Muscle of back (tissue), 13 donors: Measurements from ENCODE around the gene RPP30. TPM values are rescaled to one million over a fixed set of nuclear protein-coding genes. Genes with fewer than 3 reads are reported as not detected.

Source experiments
- DNase-seq, 3 donors: peaks; one replicate each; pipeline versions ENCODE4 v3.0.0 to v3.0.0-alpha.2; 2013
- long read RNA-seq, 9 donors: transcript quantifications; one replicate each; lab custom pipeline, GENCODE V29; 2026
- polyA plus RNA-seq, 10 donors: library from polyadenylated mRNA; unstranded; fragments of 120-200 nt; gene quantifications; one replicate each; pipeline ENCODE4 v1.2.1, GENCODE V29; 2013; ENCODE audit not compliant: insufficient read length in 10 of 10

The RPP30 gene
- polyA plus RNA-seq, result 10 to 100 TPM; 32.1 to 41.7 (median 37.6) TPM
- long read RNA-seq, donor 1, partial matches to known transcripts, result 0 of 4 reads
- long read RNA-seq, donor 1, other reads (novel, unspliced or antisense), result 0 of 4 reads
- long read RNA-seq, donor 2, partial matches to known transcripts, result 0 of 4 reads
- long read RNA-seq, donor 2, other reads (novel, unspliced or antisense), result 0 of 4 reads
- long read RNA-seq, donor 3, result 0 reads
- long read RNA-seq, donor 4, partial matches to known transcripts, result 0 of 4 reads
- long read RNA-seq, donor 4, other reads (novel, unspliced or antisense), result 0 of 4 reads
- long read RNA-seq, donor 5, transcript RPP30-202 (11 exons, 2,589 nt), result major isoform, 9 of 10 reads
- long read RNA-seq, donor 5, partial matches to known transcripts, result 0 of 10 reads
- long read RNA-seq, donor 5, other reads (novel, unspliced or antisense), result 0 of 10 reads
- long read RNA-seq, donor 6, transcript RPP30-202 (11 exons, 2,589 nt), result major isoform, 13 of 13 reads
- long read RNA-seq, donor 6, partial matches to known transcripts, result 0 of 13 reads
- long read RNA-seq, donor 6, other reads (novel, unspliced or antisense), result 0 of 13 reads
- long read RNA-seq, donor 7, partial matches to known transcripts, result 0 of 4 reads
- long read RNA-seq, donor 7, other reads (novel, unspliced or antisense), result 0 of 4 reads
- long read RNA-seq, donor 8, transcript RPP30-202 (11 exons, 2,589 nt), result major isoform, 6 of 8 reads
- long read RNA-seq, donor 8, partial matches to known transcripts, result 0 of 8 reads
- long read RNA-seq, donor 8, other reads (novel, unspliced or antisense), result 0 of 8 reads
- long read RNA-seq, donor 9, partial matches to known transcripts, result 0 of 1 reads
- long read RNA-seq, donor 9, other reads (novel, unspliced or antisense), result 0 of 1 reads

DNA sequence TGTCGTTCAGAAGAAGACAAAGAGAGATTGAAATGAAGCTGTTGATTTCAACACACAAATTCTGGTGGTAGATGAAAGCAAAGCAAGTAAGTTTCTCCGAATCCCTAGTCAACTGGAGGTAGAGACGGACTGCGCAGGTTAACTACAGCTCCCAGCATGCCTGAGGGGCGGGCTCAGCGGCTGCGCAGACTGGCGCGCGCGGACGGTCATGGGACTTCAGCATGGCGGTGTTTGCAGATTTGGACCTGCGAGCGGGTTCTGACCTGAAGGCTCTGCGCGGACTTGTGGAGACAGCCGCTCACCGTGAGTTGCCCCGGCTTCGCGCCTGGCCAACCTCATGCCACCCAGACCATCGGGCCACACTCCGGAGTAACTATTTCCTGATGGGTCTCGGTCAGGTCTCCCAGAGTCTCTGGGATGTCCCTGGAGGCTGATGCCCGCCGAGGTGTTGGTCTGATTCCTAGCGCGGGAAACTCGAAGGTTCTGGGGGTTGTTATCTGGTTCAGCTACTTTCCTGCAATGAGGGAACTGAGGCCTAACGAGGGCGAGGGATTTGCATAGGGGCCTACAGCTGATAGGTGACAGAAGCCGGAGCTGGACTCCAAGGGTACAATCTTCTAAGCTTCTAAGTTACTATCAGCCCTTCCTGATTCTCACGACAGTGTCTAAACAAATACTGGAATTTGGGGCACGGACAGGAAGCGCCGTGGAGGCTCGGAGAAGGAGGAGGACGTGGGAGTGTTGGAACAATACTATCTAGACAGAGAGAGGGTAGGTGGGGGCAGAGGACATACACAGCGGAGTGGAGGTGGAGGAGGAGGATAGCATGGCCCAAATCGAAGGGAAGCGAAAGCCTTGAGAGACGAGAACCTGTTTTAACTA, at the start of gene RPP30:
Gene RPP30, plus strand, starts transcription at position 209 of the 882 bp plus-strand sequence. Its CDS starts 13 bp downstream, at position 222.
- DNase-seq, result peak; percentile 76 to 94 (median 82)

DNA sequence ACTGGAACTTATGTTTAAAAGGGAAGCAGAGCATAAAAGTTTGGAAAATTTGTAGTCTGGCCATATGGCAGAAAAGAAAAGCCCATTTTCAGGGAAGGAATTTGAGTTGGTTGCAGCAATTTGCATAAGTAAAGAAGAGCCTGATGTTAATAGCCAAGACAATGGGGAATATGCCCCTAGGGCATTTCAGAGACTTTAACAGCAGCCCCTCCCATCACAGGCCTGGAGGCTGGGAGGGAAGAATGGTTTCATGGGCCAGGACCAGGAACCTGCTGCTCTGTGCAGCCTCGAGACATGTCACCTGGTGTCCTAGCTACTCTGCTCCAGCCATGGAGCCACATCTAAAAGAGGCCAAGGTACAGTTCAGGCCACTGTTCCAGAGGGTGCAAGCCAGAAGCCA, 49.3 kb upstream of the RPP30 start:
- no peak for DNase-seq

DNA sequence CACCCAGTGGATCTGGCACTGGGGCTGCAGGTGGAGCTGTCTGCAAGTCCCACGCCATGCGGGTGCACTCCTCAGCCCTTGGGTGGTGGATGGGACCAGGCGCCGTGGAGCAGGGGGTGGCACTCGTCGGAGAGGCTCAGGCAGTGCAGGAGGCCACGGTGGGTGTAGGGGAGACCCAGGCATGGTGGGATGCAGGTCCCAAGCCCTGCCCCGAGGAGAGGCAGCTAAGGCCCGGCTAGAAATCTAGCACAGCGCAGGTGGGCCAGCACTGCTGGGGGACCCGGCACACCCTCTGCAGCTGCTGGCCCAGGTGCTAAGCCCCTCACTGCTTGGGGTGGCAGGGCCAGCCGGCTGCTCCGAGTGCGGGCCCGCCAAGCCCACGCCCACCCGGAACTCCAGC, 39.7 kb upstream of the RPP30 start:
- no peak for DNase-seq

DNA sequence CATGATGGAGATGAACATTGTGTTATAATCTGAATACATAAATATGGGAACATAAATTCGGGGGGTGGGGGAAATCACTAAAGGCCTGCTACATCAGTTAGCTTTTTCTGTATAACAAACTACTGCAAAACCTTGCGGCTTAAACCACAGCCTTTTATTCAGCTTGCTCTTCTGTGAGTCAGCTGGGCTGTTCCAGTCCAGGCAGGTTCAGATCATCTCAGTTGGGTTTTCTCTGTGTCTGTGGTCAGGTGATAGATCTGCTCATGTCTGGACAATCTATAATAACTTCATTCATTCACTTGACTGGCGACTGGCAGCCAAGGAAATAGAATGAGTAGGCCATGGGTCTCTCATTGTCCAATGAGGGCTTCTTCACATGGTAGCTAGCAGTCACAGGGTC, 37.4 kb upstream of the RPP30 start:
- DNase-seq, result no peak

DNA sequence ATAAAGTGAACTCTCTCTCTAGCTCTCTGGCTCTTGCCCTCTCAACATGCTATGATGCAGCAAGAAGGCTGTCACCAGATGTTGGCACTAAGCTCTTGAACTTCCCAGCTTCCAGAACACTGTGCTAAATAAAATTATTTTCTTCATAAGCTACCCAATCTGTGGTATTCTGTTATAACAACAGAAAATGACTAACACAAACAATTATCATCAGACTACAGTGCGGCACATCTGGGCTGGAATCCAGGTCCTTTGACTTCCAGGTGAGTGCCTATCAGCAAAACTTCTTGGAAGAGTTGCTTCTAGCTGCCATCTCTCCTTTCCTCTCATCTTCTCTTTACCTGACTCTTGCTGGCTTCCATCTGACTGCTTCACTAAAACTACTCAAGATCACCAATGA, 34.3 kb upstream of the RPP30 start:
- no peak for DNase-seq

DNA sequence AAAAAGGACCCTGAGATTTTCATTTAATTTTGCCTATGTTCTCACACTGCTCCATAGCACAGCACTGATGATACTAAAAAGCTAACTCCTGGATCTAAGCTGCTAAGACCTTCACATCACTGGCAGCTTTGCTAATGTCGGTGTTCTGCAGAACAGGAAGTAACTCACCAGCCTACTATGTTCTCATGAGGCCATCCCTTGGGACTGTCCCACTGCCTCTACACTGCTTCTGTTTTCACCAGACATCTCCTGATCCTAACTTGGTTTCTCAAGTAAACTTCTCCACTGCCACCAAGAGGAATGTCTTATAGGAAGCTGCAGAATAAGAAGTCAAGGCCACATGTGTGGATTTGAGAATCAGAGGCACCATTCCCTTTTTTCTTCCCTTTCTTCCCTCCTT, 29.0 kb upstream of the RPP30 start:
- no peak for DNase-seq

DNA sequence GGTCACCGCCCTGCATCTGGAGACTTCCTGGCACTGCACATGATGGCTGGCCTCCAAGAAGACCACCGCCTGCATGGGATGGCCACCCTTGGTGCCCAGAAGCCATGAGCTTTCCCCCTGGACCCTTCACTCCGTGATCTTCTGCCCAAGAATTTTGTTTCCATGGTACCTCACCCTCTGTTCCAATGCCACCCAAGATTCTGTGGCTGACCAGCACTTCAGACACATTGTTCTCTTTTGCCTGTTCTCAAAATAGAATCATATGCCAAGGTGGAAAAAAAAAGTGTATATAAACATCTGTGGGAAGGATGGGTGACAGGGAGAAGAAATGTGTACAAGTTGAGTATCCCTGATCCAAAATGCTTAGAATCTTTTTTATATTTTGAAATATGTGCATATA, 26.0 kb upstream of the RPP30 start:
- DNase-seq, result no peak

DNA sequence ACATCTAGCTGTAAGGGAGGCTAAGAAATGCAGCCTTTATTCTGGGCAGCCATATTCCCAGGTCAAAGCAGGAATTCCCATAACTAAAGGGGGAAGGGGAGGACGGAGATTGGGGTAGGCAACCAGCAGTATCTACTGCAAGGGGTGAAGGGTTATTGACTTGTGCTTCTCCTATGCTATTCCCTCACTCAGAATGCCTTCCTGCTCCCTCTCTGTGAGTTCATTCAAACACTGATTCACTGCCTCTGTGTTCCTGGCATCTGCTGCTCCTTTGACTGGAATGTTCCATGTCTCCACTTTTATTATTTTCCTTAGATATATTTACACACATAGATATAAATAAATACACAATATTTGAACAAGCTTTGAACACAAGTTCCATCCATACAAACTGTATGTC, 25.0 kb upstream of the RPP30 start:
- no peak for DNase-seq

DNA sequence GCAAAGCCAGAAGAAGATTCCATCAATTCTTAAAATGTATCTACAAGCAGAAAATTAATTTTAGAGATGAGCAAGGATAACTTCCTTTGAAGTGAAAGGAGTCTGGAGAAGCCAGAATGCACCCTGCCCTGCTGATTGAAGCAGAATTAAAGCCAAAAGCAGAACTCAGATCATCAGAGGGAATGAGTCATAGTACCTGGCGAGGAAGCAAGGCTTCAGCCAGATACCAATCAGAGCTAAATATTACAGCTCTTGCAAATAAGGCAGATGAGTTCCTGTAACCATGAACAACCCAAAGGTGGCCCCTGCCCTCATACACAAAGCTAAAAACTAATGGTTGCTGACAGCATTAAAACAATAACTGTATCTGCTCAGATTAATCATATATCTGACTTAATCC, 24.3 kb upstream of the RPP30 start:
- DNase-seq, result peak in 1 of 3 donors; percentile 17

DNA sequence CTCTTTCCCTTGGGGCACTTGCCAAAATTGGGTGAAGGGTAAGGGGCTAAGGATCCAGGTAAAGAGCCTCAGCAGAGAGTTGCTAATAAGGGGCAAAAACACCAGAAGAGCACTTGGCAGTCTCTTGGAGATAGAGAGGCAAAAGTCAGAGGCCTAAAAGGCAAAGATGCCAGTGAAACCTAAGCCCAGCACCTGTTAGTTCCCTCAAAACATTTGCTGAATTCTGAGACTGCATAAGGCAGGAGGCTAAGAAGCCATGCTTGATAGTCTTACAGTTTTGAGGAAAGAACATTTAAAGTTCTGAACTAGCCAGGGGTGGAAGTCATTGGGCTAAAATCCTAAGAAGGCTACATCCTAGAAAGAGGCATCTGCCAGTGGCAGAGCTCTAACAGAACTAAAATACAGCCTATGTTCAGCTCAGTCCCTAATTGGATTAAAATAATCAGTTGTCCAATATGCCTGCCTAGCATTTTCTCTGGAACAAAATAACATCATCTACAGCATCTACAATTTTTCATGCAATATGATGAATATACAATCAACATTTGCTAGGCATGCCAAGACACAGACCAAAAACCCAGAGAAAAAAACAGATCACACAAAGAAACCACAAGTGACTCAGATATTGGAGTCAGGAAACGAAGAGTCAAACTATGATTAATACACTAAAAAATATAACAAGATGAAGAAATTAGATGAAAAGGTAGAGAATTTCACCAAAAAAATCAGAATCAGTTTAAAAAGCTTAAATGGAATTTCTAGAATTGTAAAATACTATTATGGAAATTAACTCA, 21.6 kb upstream of the RPP30 start:
- no peak for DNase-seq

DNA sequence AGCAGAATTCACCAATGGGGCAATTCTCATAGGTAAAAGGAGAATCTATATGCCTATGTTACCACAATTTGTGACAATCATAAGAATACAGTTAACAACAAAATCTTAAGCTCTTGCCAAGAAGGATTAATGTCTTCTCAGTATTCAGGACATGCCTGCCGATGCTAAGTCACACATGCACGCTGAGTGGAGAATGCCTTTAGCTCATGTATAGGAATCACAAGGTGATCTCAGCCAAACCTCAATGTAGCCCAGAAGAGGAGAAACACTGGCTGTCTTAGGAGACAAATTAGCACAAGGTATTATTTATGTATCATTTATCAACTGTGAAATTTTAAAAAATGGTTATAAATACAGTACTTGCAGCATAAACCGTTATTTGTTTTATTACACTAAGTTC, 16.6 kb upstream of the RPP30 start:
- DNase-seq, result no peak

DNA sequence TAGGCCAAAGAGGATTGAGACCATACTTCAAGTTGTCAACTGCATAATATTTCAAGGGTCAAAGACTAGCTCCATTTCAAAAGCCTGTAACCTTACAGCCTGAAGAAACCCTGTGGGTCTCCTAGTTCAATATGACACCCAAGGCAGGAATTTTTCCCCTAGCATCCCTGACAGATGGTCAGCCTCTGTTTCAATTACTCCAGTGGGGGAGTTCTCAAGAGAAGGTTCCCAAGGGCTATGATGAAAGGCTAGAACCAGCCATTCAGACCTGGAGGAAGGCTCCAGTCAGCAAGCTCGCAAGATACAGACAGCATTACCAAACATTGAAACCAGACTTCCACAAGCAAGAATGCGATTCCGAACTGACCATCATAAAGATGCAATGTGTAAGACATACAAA, 15.5 kb upstream of the RPP30 start:
- DNase-seq, result no peak

DNA sequence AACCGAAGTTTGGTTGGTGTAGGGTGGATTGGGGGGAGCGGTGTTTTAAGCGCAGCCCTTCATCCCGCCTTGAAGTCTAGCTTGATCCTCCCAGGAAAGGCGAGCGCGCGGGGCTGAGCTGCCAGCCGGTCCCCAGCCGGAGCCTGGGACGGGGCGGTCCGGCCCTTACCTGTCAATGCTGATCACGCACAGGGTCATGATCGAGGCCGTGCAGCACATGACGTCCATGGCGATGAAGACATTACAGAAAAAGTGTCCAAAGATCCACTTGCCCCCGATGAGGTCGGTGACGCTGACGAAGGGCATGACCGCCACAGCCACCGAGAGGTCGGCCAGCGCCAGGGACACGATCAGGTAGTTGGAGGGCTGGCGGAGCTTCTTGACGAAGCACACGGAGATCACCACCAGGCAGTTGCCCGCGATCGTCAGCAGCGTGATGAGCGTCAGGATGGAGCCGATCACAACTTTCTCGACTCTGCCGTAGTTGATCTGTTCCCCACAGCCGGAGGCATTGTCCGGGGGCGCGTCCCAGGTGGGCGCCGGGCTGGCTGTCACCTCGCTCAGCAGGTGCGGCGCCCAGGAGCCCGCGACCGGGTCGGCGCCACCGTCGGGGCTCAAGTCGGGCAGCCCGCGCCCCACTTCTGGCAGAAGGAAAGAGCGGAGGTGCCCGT, 14.7 kb upstream of the RPP30 start:
- DNase-seq, result peak in 1 of 3 donors; percentile 7

DNA sequence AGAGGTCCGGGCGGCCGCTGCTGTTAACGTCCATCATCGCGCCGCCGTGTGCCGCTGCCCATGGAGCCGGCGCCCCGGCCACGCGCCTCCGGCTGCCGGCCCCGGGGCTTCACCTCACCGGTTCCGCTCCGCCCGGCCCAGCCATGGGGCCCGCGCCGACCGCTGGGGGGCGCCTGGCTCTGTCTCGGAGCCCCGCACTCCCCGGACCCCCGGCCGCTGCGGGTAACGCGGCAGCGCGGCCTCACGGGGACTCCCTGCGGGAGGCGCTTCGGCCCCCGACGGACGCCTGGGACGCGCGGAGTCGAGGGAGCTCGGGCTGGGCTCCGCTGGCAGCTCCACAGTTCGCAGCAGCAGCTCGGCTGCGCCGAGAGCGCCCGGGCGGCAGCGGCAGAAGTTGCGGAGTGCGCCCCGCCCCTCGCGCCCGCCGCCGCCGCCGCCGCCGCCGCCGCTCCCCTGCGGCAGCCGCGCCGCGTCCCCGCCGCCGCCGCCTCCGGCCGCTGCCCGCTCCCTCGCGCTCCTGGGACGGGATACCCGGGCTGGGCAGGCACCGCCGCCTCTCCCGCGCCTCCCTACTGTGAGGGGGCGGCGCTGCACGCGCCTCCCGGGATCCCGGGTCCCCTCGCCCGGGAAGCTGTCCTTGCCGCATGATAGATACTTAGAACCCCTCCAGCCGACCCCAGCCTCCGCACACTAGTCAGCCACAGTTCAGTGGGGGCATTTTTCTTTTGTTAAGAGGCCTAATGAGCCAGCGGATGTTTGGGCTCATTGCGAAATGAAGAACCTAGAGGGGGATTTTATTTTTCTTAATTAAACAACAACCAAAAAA, 13.9 kb upstream of the RPP30 start, which contains the start of gene HTR7:
Gene HTR7, minus strand, starts transcription at position 405 of the 826 bp plus-strand sequence. Its CDS starts 368 bp downstream, at position 37.
- DNase-seq, result peak; percentile 35 to 86 (median 62)

DNA sequence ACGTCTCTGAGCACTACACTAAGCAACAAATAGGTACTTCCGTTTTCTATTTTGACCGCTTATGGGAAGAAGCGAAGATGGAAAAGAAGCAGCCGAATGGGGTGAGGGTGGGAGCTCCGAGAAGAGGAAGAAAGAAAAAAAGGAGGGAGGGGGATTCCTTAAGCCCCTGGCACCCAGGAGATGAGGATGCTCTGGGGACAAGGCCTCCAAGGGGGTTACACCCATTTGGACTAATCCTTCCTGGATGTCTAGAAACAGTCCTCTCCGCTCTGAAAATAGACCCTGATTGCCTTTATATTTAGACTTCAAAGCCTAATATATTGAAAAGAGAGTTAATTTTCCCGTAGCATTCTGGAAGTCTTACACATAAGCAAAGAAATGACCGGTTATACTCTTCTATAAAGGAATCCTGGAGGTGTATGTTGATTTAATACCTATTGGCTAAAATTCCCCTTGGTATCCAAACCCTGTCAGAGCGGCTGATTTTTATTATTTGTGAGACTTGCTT, 13.3 kb upstream of the RPP30 start:
- no peak for DNase-seq

DNA sequence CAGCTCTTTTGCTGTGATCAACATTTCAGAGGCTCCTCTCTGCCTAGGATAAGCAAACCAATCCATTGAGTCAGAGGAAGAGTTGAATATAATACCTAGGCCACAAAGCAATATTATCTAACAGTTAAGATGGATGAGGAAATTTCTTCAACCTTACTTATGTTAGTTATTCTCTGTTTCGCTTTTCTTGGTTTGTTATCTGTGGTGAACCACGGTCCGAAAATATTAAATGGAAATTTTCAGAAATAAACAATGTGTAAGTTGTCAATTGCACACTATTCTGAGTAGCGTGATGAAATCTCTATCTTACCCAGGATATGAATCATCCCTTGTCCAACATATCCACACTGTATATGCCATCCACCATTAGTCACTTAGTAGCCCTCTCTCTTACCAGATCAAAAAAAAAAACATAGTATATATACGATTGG, 12.4 kb upstream of the RPP30 start:
- DNase-seq, result peak in 1 of 3 donors; percentile 33

DNA sequence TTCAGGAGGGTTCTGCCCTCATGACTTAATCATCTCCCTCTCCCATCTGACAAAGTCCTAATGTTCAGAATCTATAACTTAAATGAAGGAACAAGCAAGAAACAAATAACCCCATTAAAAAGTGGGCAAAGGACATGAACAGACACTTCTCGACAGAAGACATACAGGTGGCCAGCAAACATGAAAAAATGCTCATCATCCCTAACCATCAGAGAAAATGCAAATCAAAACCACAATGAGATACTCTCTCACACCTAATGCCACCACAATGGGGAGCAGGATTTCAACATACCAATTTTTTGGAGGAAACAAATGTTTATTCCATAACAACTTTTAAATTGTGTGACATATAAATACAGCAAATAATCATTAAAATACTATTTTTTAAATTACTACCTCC, 11.0 kb upstream of the RPP30 start:
- no peak for DNase-seq

DNA sequence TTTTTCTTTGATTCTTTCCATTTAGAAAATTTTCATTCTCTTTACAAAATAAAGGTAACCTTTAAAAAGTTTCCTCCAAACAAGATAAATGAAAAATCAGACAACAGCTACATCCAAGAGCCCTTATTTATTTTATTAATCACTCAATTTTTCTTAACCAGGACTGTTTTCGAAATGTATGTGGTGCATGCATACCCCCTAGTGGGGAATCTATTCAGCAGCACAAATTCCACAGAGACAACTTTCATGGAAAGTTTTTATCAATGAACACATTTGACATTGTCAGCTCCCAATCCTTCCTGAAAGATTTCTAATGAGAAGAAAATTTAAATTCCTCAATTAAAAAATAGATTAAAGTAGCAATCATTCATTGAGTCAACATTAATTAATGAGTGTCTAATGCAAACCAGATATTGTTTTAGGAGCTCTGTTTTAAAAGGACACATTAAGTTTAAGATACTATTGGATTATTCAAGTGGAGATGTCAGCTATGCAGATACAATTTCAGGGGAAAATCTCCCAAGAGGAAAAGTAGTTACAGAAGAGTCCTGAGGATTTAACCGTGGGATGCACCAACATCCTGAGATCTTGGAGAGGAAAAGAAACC, 8.8 kb upstream of the RPP30 start:
- DNase-seq, result peak in 1 of 3 donors; percentile 52

DNA sequence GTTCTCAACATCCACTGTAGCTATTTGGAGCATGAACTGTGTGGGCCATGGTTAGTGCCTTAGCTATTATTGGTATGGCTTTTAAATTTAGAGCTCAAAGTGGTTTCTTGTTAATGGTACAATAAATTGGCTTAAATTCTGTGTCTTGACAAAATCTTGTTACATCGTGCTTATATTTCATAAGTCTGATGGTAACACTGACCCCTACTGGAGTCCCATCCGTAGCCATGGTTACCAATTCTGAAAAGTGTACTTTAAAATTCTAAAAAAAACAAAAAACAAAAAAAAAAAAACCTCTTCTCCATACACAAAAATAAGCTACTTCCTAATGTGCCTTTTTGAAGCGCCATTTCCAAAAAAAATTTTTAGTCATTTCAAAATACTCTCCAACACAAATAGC, 6.4 kb upstream of the RPP30 start:
- peak in 1 of 3 donors; percentile 50 for DNase-seq
